ENCODE measurements around the gene SPDYE16. TPM values are rescaled to one million over a fixed set of nuclear protein-coding genes. Genes with fewer than 3 reads are reported as not detected.
A peak's percentile ranks its signal among the peaks of the same experiment; 100 is the strongest.
"Not testable (repeated sequence)": the region's sequence is repeated elsewhere in the genome, so short reads cannot be mapped to it uniquely, and the experiment has no call there.

The SPDYE16 gene
- polyA plus RNA-seq, 3 donors from 2014 or later, result 0.07 to 0.18 TPM; not detected in 1

- H3K36me3 Mint-ChIP-seq; H3K4me3 Mint-ChIP-seq; H3K9me3 Mint-ChIP-seq; H3K27ac Mint-ChIP-seq; DNase-seq; H3K4me1 Mint-ChIP-seq; H3K27me3 Mint-ChIP-seq (ENCODE audit: low read depth in 3 of 3): not testable (repeated sequence)
Observed at GRCh38 chr7:76503244-76503643, 39.9 kb downstream of the SPDYE16 start.

- not testable (repeated sequence) for H3K27ac Mint-ChIP-seq; DNase-seq; H3K27me3 Mint-ChIP-seq (ENCODE audit: low read depth in 3 of 3); H3K9me3 Mint-ChIP-seq; H3K4me1 Mint-ChIP-seq; H3K36me3 Mint-ChIP-seq; H3K4me3 Mint-ChIP-seq
Observed at GRCh38 chr7:76502836-76503235, 40.3 kb downstream of the SPDYE16 start.

- not testable (repeated sequence) for H3K36me3 Mint-ChIP-seq; H3K4me1 Mint-ChIP-seq; H3K9me3 Mint-ChIP-seq; H3K4me3 Mint-ChIP-seq; DNase-seq; H3K27ac Mint-ChIP-seq; H3K27me3 Mint-ChIP-seq (ENCODE audit: low read depth in 3 of 3)
Observed at GRCh38 chr7:76502224-76502623, 40.9 kb downstream of the SPDYE16 start.

- H3K4me3 Mint-ChIP-seq; H3K36me3 Mint-ChIP-seq; H3K4me1 Mint-ChIP-seq; H3K27me3 Mint-ChIP-seq (ENCODE audit: low read depth in 3 of 3); H3K9me3 Mint-ChIP-seq: not testable (repeated sequence)
- peak overlapping the region in 1 of 6 donors; percentile 35 for H3K27ac Mint-ChIP-seq
- peak in 1 of 3 donors; percentile 11 for DNase-seq
Observed at GRCh38 chr7:76499924-76500241, 43.2 kb downstream of the SPDYE16 start.

GRCh38 chr7:76499201-76499923, 43.7 kb downstream of the SPDYE16 start:
- not testable (repeated sequence) for H3K36me3 Mint-ChIP-seq; H3K27me3 Mint-ChIP-seq (ENCODE audit: low read depth in 3 of 3); H3K9me3 Mint-ChIP-seq; H3K4me1 Mint-ChIP-seq; DNase-seq; H3K4me3 Mint-ChIP-seq
- peak overlapping the region in 1 of 6 donors; percentile 35 for H3K27ac Mint-ChIP-seq

GRCh38 chr7:76498583-76499200, 44.4 kb downstream of the SPDYE16 start:
- not testable (repeated sequence) for H3K9me3 Mint-ChIP-seq; DNase-seq; H3K27ac Mint-ChIP-seq; H3K4me1 Mint-ChIP-seq; H3K4me3 Mint-ChIP-seq; H3K36me3 Mint-ChIP-seq; H3K27me3 Mint-ChIP-seq (ENCODE audit: low read depth in 3 of 3)

- H3K36me3 Mint-ChIP-seq; H3K4me3 Mint-ChIP-seq; H3K27me3 Mint-ChIP-seq (ENCODE audit: low read depth in 3 of 3); DNase-seq; H3K4me1 Mint-ChIP-seq; H3K9me3 Mint-ChIP-seq; H3K27ac Mint-ChIP-seq: not testable (repeated sequence)
Observed at GRCh38 chr7:76497918-76498582, 45.0 kb downstream of the SPDYE16 start.

GRCh38 chr7:76495717-76496116, 47.4 kb downstream of the SPDYE16 start:
- not testable (repeated sequence) for H3K4me1 Mint-ChIP-seq; H3K4me3 Mint-ChIP-seq; DNase-seq; H3K27me3 Mint-ChIP-seq (ENCODE audit: low read depth in 3 of 3); H3K36me3 Mint-ChIP-seq; H3K27ac Mint-ChIP-seq; H3K9me3 Mint-ChIP-seq

GRCh38 chr7:76492139-76492538, 51.0 kb downstream of the SPDYE16 start:
- not testable (repeated sequence) for H3K27ac Mint-ChIP-seq; H3K4me3 Mint-ChIP-seq; H3K27me3 Mint-ChIP-seq (ENCODE audit: low read depth in 3 of 3); H3K4me1 Mint-ChIP-seq; DNase-seq; H3K36me3 Mint-ChIP-seq; H3K9me3 Mint-ChIP-seq

GRCh38 chr7:76487969-76488368, 55.1 kb downstream of the SPDYE16 start:
- not testable (repeated sequence) for H3K36me3 Mint-ChIP-seq

GRCh38 chr7:76486618-76487017, 56.5 kb downstream of the SPDYE16 start:
- H3K36me3 Mint-ChIP-seq; H3K27me3 Mint-ChIP-seq (ENCODE audit: low read depth in 3 of 3); H3K9me3 Mint-ChIP-seq; H3K4me1 Mint-ChIP-seq: not testable (repeated sequence)
- Mint-ChIP-seq H3K4me3 (peak overlapping the region in 3 of 5 donors; percentile 29 to 58 (median 33)), H3K27ac (peak overlapping the region; percentile 45 to 80 (median 58))
- DNase-seq, result peak; percentile 22 to 48 (median 48)

More at GRCh38 chr7:76487969-76488368, 55.1 kb downstream of the SPDYE16 start:
- not testable (repeated sequence) for DNase-seq; H3K9me3 Mint-ChIP-seq; H3K4me3 Mint-ChIP-seq; H3K4me1 Mint-ChIP-seq; H3K27ac Mint-ChIP-seq; H3K27me3 Mint-ChIP-seq (ENCODE audit: low read depth in 3 of 3)

- H3K36me3 Mint-ChIP-seq; H3K27ac Mint-ChIP-seq; H3K9me3 Mint-ChIP-seq; H3K27me3 Mint-ChIP-seq (ENCODE audit: low read depth in 3 of 3); DNase-seq; H3K4me1 Mint-ChIP-seq; H3K4me3 Mint-ChIP-seq: not testable (repeated sequence)
Observed at GRCh38 chr7:76485822-76486610, 57.1 kb downstream of the SPDYE16 start.

GRCh38 chr7:76484456-76484855, 58.6 kb downstream of the SPDYE16 start:
- not testable (repeated sequence) for H3K36me3 Mint-ChIP-seq; H3K4me3 Mint-ChIP-seq; H3K9me3 Mint-ChIP-seq; H3K27me3 Mint-ChIP-seq (ENCODE audit: low read depth in 3 of 3); H3K4me1 Mint-ChIP-seq; H3K27ac Mint-ChIP-seq; DNase-seq

- H3K27me3 Mint-ChIP-seq (ENCODE audit: low read depth in 3 of 3); H3K9me3 Mint-ChIP-seq; H3K4me3 Mint-ChIP-seq; DNase-seq; H3K36me3 Mint-ChIP-seq; H3K4me1 Mint-ChIP-seq; H3K27ac Mint-ChIP-seq: not testable (repeated sequence)
Observed at GRCh38 chr7:76483081-76483480, 60.0 kb downstream of the SPDYE16 start.

All from immature natural killer cell (primary cell).